Endothelial cell of umbilical vein (primary cell): Measurements from ENCODE around the gene NTN4.

Experiments
- CTCF ChIP-seq, 2 donors: IDR thresholded peaks; 1 replicate in 1 of 2; 2 replicates in 1 of 2; pipeline ENCODE4 v1.5.1; 2011; ENCODE audit warnings: low read length in 2 of 2, mild to moderate bottlenecking in 2 of 2, moderate library complexity in 2 of 2, control low read depth in 1 of 2, inconsistent platforms in 1 of 2, low read depth in 1 of 2; ENCODE audit not compliant: insufficient read depth in 1 of 2; ENCODE audit errors: extremely low read depth in 1 of 2
- POLR2A ChIP-seq: IDR thresholded peaks from 2 replicates; pipeline ENCODE4 v1.6.1; 2012; ENCODE audit warnings: low read depth, mild to moderate bottlenecking, control low read depth, low read length

- no peak for TF ChIP-seq POLR2A
- TF ChIP-seq CTCF (IDR thresholded peaks at IDR 0.05; ENCODE audit: extremely low read depth in 1 of 2, insufficient read depth in 1 of 2, low read depth in 1 of 2, low read length in 2 of 2) = no peak
These were observed 119.3 kb downstream of the NTN4 start for GRCh38 chr12:95671265-95671664.
